Mucosa of descending colon (tissue), 3 donors: ENCODE results near the gene NPAS3. TPM values are rescaled to one million over a fixed set of nuclear protein-coding genes. Genes with fewer than 3 reads are reported as not detected.

Experiments
- ATAC-seq: fragments of 200-7000 bp; cut with Tn5 transposase; one replicate; pipeline ENCODE4 v1.9.1; 2020; ENCODE audit warnings: mild to moderate bottlenecking, moderate library complexity
- DNase-seq, 3 donors: peaks; one replicate each; pipeline ENCODE4 v3.0.0-alpha.2; 2020
- H3K36me3 ChIP-seq: fragments of 200-600 bp; one replicate; pipeline ENCODE4 v1.8.0; 2021; ENCODE audit warnings: low read depth, mild to moderate bottlenecking
- H3K4me1 ChIP-seq: fragments of 200-600 bp; one replicate; pipeline ENCODE4 v1.8.0; 2021; ENCODE audit warnings: low read depth, mild to moderate bottlenecking
- H3K4me3 ChIP-seq: fragments of 200-600 bp; one replicate; pipeline ENCODE4 v1.8.0; 2021; ENCODE audit warnings: mild to moderate bottlenecking
- H3K9me3 ChIP-seq: fragments of 200-600 bp; one replicate; pipeline ENCODE4 v1.8.0; 2021; ENCODE audit warnings: mild to moderate bottlenecking
- CTCF ChIP-seq: fragments of 200-600 bp; IDR thresholded peaks from one replicate; pipeline ENCODE4 v1.8.0; 2022; ENCODE audit warnings: antibody characterized with exemption, mild to moderate bottlenecking
- intact Hi-C, 2 donors: fragments of 100-400 bp; cut with DNase I in 1 of 2; cut with micrococcal nuclease in 1 of 2; formaldehyde crosslinking; loops; one replicate each; pipeline versions ENCODE4 v1.11.0 to v1.11.1; 2022; cut with DNase I, micrococcal nuclease
- total RNA-seq, 3 donors: library from RNA; stranded (reverse); fragmentation: NEBNext Ultra II Directional in 2 of 3; extraction: Animal tissue kit (Norgen Biotek cat#: 25700) in 2 of 3; gene quantifications; one replicate each; pipeline versions ENCODE4 v1.2.1 to v1.2.4, GENCODE V29; 2021 to 2023
- donor health status: DM: no; HTN: no; CAD: no; lungs with moderate emphysema.
- donor health status: DM: no; HTN: no; CAD: no.
- donor health status: DM: no; HTN: yes; CAD: no.

The NPAS3 gene
- total RNA-seq, 3 donors from 2014 or later, result 0.65 to 9.7 (median 2.0) TPM

- DNase-seq (no peak), ATAC-seq (no peak)
- TF ChIP-seq CTCF, result no peak
- intact Hi-C loops, result no loop called here
- H3K4me3 ChIP-seq, result no peak overlapping the region
- no peaks in the 10 kb centered on the region for H3K9me3 ChIP-seq
- H3K36me3 ChIP-seq, result no peaks in the 10 kb centered on the region
- H3K4me1 ChIP-seq, result no peaks in the 10 kb centered on the region
These were observed 624.7 kb downstream of the NPAS3 start for GRCh38 chr14:33563191-33563900.

GRCh38 chr14:33563901-33564197, 625.2 kb downstream of the NPAS3 start:
- ATAC-seq, result no peak
- Histone ChIP-seq H3K4me3 (no peak overlapping the region), H3K9me3 (no peaks in the 10 kb centered on the region), H3K4me1 (no peaks in the 10 kb centered on the region), H3K36me3 (no peaks in the 10 kb centered on the region)
- TF ChIP-seq CTCF, result no peak
- intact Hi-C loops, result no loop called here
- no peak for DNase-seq

- Histone ChIP-seq H3K4me1 (no peaks in the 10 kb centered on the region), H3K9me3 (no peaks in the 10 kb centered on the region), H3K36me3 (no peaks in the 10 kb centered on the region), H3K4me3 (no peak overlapping the region)
- intact Hi-C loops, result no loop called here
- no peak for ATAC-seq
- TF ChIP-seq CTCF, result no peak
- no peak for DNase-seq
These were observed 626.3 kb downstream of the NPAS3 start for GRCh38 chr14:33564774-33565630.

- Histone ChIP-seq H3K9me3 (no peaks in the 10 kb centered on the region), H3K4me3 (no peak overlapping the region), H3K4me1 (no peaks in the 10 kb centered on the region), H3K36me3 (no peaks in the 10 kb centered on the region)
- ATAC-seq (no peak), DNase-seq (no peak)
- TF ChIP-seq CTCF, result no peak
- intact Hi-C loops, result no loop called here
These were observed 627.4 kb downstream of the NPAS3 start for GRCh38 chr14:33566082-33566481.

- ATAC-seq (no peak), DNase-seq (no peak)
- no peaks in the 10 kb centered on the region for H3K4me1 ChIP-seq
- H3K9me3 ChIP-seq, result no peaks in the 10 kb centered on the region
- no peaks in the 10 kb centered on the region for H3K36me3 ChIP-seq
- intact Hi-C loops, result no loop called here
- no peak for TF ChIP-seq CTCF
- H3K4me3 ChIP-seq, result no peak overlapping the region
These were observed 628.5 kb downstream of the NPAS3 start for GRCh38 chr14:33567023-33567728.
